HCT116 (cell line): Measurements from ENCODE around the gene RAB2B. TPM values are rescaled to one million over a fixed set of nuclear protein-coding genes. Genes with fewer than 3 reads are reported as not detected.

Experiments
- ATAC-seq: fragments of 200-7000 bp; cut with Tn5 transposase; 2 replicates; pipeline ENCODE4 v1.9.1; 2020; ENCODE audit warnings: mild to moderate bottlenecking, moderate library complexity
- BruUV-seq: library from RNA; stranded (reverse); fragments of 400-500 nt; replicated peaks from 2 replicates; lab custom pipeline; 2021; lab: Mats Ljungman, UMichigan
- CTCF ChIA-PET: fragments of 300-600 bp; sonication (Branson Sonifier 250); formaldehyde crosslinking; loops from one replicate; lab custom pipeline; 2021; ENCODE audit warnings: antibody characterized with exemption; lab: Charles Lee
- POLR2A ChIA-PET: fragments of 300-600, 350-600 bp; sonication (Branson Sonifier 250); formaldehyde crosslinking; loops from one replicate; lab custom pipeline; 2021; ENCODE audit warnings: antibody characterized with exemption; lab: Charles Lee
- RAD21 ChIA-PET, 2 experiments: fragments of 300-600 bp; sonication (Branson Sonifier 250); formaldehyde crosslinking; loops; one replicate each; lab custom pipeline; 2023; ENCODE audit warnings: low total read pairs in 2 of 2; ENCODE audit not compliant: uncharacterized antibody in 2 of 2, unreplicated experiment in 2 of 2, low non-redundant PET in 1 of 2; lab: Charles Lee
- DNase-seq: peaks from one replicate; pipeline ENCODE4 v3.0.0-alpha.2; 2010; ENCODE audit warnings: low read depth, low spot score
- H2AFZ ChIP-seq: fragments of 200-600 bp; shearing (Covaris generic), sonication (generic); 2 replicates; pipeline ENCODE4 v1.6.1; 2017; ENCODE audit warnings: low read depth, mixed run types, mixed read lengths, antibody characterized with exemption, low read length; ENCODE audit not compliant: poor library complexity, severe bottlenecking
- H3K27ac ChIP-seq: 2 replicates; pipeline ENCODE4 v1.5.1; 2012; ENCODE audit warnings: low read depth, low read length
- H3K27me3 ChIP-seq: fragments of 200-600 bp; sonication (generic); 2 replicates; pipeline ENCODE4 v1.6.1; 2016; ENCODE audit warnings: mixed run types, low read length, mixed read lengths; ENCODE audit not compliant: insufficient read depth
- H3K36me3 ChIP-seq, 2 experiments: fragments of 200-500 bp in 1 of 2; fragments of 200-600 bp in 1 of 2; sonication (Bioruptor generic) in 1 of 2; sonication (generic) in 1 of 2; 2 replicates each; pipeline versions ENCODE4 v1.5.1 to v1.6.1; 2014 to 2016; ENCODE audit warnings: low read length in 2 of 2, inconsistent platforms in 1 of 2, mixed read lengths in 1 of 2, mixed run types in 1 of 2; ENCODE audit not compliant: insufficient read depth in 2 of 2, control insufficient read depth in 1 of 2
- H3K4me1 ChIP-seq, 2 experiments: fragments of 200-600 bp in 1 of 2; sonication (generic) in 1 of 2; 2 replicates each; pipeline versions ENCODE4 v1.5.1 to v1.6.1; 2012 to 2017; ENCODE audit warnings: low read length in 2 of 2, inconsistent platforms in 1 of 2, mild to moderate bottlenecking in 1 of 2, mixed read lengths in 1 of 2, mixed run types in 1 of 2, moderate library complexity in 1 of 2; ENCODE audit not compliant: insufficient read depth in 2 of 2, control insufficient read depth in 1 of 2
- H3K4me2 ChIP-seq: fragments of 200-600 bp; sonication (generic); 2 replicates; pipeline ENCODE4 v1.6.1; 2017; ENCODE audit warnings: mixed run types, low read length, mixed read lengths
- H3K4me3 ChIP-seq, 2 experiments: fragments of 200-600 bp in 1 of 2; sonication (generic) in 1 of 2; replicated peaks in 1 of 2; 2 replicates each; pipeline ENCODE4 v1.5.1; 2011 to 2016; ENCODE audit warnings: low read length in 2 of 2, control low read depth in 1 of 2, low read depth in 1 of 2, mild to moderate bottlenecking in 1 of 2, mixed read lengths in 1 of 2, mixed run types in 1 of 2
- H3K79me2 ChIP-seq: fragments of 200-600 bp; sonication (generic); 2 replicates; pipeline ENCODE4 v1.6.1; 2017; ENCODE audit warnings: mild to moderate bottlenecking, mixed run types, low read length, moderate library complexity, mixed read lengths; ENCODE audit not compliant: insufficient read depth
- H3K9ac ChIP-seq: fragments of 200-600 bp; sonication (generic); 2 replicates; pipeline ENCODE4 v1.6.1; 2016; ENCODE audit warnings: low read length, mixed read lengths
- H3K9me2 ChIP-seq: fragments of 200-600 bp; sonication (generic), shearing (Covaris generic); 2 replicates; pipeline ENCODE4 v1.6.1; 2017; ENCODE audit warnings: mixed run types, mild to moderate bottlenecking, moderate library complexity; ENCODE audit not compliant: insufficient read depth
- H3K9me3 ChIP-seq, 2 experiments: fragments of 200-500 bp in 1 of 2; fragments of 200-600 bp in 1 of 2; sonication (Bioruptor generic) in 1 of 2; sonication (generic) in 1 of 2; 2 replicates each; pipeline ENCODE4 v1.6.1; 2014 to 2017; ENCODE audit warnings: low read length in 2 of 2, mixed read lengths in 2 of 2, inconsistent platforms in 1 of 2, low read depth in 1 of 2, mild to moderate bottlenecking in 1 of 2, mixed run types in 1 of 2, moderate library complexity in 1 of 2; ENCODE audit not compliant: control insufficient read depth in 1 of 2, insufficient read depth in 1 of 2
- H4K20me1 ChIP-seq: fragments of 200-600 bp; sonication (generic), shearing (Covaris generic); 2 replicates; pipeline ENCODE4 v1.6.1; 2017; ENCODE audit warnings: mixed run types, mild to moderate bottlenecking, moderate library complexity; ENCODE audit not compliant: insufficient read depth
- CEBPB ChIP-seq: IDR thresholded peaks from 2 replicates; pipeline ENCODE4 v1.6.1; 2012; ENCODE audit warnings: low read depth
- ELF1 ChIP-seq: IDR thresholded peaks from 2 replicates; pipeline ENCODE4 v1.6.1; 2012; ENCODE audit warnings: low read depth, borderline replicate concordance
- EZH2 ChIP-seq: fragments of 200-600 bp; sonication (generic); IDR thresholded peaks from 2 replicates; pipeline ENCODE4 v1.6.1; 2017; ENCODE audit warnings: antibody characterized with exemption, mixed run types
- EZH2phosphoT487 ChIP-seq: fragments of 200-600 bp; IDR thresholded peaks from 2 replicates; pipeline ENCODE4 v1.6.1; 2018; ENCODE audit warnings: antibody characterized with exemption, borderline replicate concordance
- JUND ChIP-seq: IDR thresholded peaks from 2 replicates; pipeline ENCODE4 v1.6.1; 2012
- RAD21 ChIP-seq: IDR thresholded peaks from 2 replicates; pipeline ENCODE4 v1.6.1; 2012; ENCODE audit warnings: low read depth, mild to moderate bottlenecking
- SIN3A ChIP-seq: IDR thresholded peaks from 2 replicates; pipeline ENCODE4 v1.6.1; 2012; ENCODE audit warnings: low read depth
- SP1 ChIP-seq: IDR thresholded peaks from 2 replicates; pipeline ENCODE4 v1.6.1; 2012; ENCODE audit warnings: low read depth
- SRF ChIP-seq: IDR thresholded peaks from 2 replicates; pipeline ENCODE4 v1.6.1; 2012; ENCODE audit warnings: low read depth
- YY1 ChIP-seq: IDR thresholded peaks from 2 replicates; pipeline ENCODE4 v1.6.1; 2011; ENCODE audit warnings: low read length, low read depth, moderate library complexity, mild to moderate bottlenecking; ENCODE audit not compliant: insufficient replicate concordance; ENCODE audit errors: extremely low read depth
- ZNF274 ChIP-seq: fragments of 200-500 bp; sonication (Bioruptor generic); IDR thresholded peaks from 2 replicates; pipeline ENCODE4 v1.6.1; 2014; ENCODE audit warnings: mild to moderate bottlenecking, low read depth, low read length, inconsistent platforms
- intact Hi-C: fragments of 100-400 bp; cut with micrococcal nuclease; formaldehyde crosslinking; loops from 2 replicates; pipeline ENCODE4 v1.10.0; 2022
- total RNA-seq: library from RNA; stranded (reverse); gene quantifications from one replicate; pipeline ENCODE4 v1.2.1, GENCODE V29; 2021; ENCODE audit not compliant: unreplicated experiment
- TF ChIP-seq, protein P1 (sequence below): IDR thresholded peaks from 2 replicates; pipeline ENCODE4 v1.6.1; 2011; ENCODE audit warnings: mild to moderate bottlenecking, low read length, moderate library complexity; ENCODE audit not compliant: insufficient replicate concordance; ENCODE audit errors: extremely low read depth
- TF ChIP-seq, protein P2 (sequence below): IDR thresholded peaks from 2 replicates; pipeline ENCODE4 v1.6.1; 2012
- TF ChIP-seq, protein P3 (sequence below), 3 experiments: fragments of 200-600 bp in 1 of 3; sonication (generic) in 1 of 3; IDR thresholded peaks in 2 of 3; conservative IDR thresholded peaks in 1 of 3; 2 replicates each; pipeline ENCODE4 v1.5.1; 2012 to 2017; ENCODE audit warnings: low read depth in 2 of 3, low read length in 2 of 3, antibody characterized with exemption in 1 of 3, borderline replicate concordance in 1 of 3, control low read depth in 1 of 3, mild to moderate bottlenecking in 1 of 3, mixed read lengths in 1 of 3, mixed run types in 1 of 3, moderate library complexity in 1 of 3; ENCODE audit not compliant: insufficient read depth in 1 of 3
- TF ChIP-seq, protein P4 (sequence below): IDR thresholded peaks from 2 replicates; pipeline ENCODE4 v1.6.1; 2012
- TF ChIP-seq, protein P5 (sequence below): IDR thresholded peaks from 2 replicates; pipeline ENCODE4 v1.6.1; 2012; ENCODE audit warnings: low read depth

RAB2B gene
- total RNA-seq, 1 experiment from 2014 or later: 24.3 TPM

DNA sequence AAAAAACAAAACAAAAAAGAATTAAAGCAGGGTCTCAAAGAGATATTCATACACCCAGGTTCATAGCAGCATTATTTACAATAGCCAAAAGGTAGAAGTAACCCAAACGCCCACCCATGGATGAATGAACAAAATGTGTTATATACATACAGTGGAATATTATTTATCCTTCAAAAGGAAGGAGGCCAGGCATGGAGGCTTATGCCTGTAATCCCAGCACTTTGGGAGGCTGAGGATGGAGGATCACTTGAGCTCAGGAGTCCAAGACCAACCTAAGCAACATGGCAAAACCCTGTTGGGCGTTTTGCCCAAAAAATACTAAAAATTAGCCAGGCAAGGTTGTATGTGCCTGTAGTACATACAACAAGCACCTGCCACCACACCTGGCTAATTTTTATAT is 29.8 kb upstream of the RAB2B start:
- Histone ChIP-seq H3K4me3 (no peak overlapping the region), H2AFZ (no peak overlapping the region), H3K9me2 (no peaks in the 10 kb centered on the region), H3K36me3 (peaks cover 17 to 26% of the 10 kb centered on the region in 2 experiments; a peak in 3 of 4 replicates), H3K9me3 (no peaks in the 10 kb centered on the region), H3K27ac (no peak overlapping the region), H3K9ac (no peak overlapping the region), H3K79me2 (peaks cover 94% of the 10 kb centered on the region), H3K4me2 (no peak overlapping the region), H4K20me1 (peaks cover 6% of the 10 kb centered on the region; the same call in 1 of the 2 replicates), H3K4me1 (peaks cover 8 to 10% of the 10 kb centered on the region in 2 experiments; a peak in 3 of 4 replicates), H3K27me3 (no peaks in the 10 kb centered on the region)
- CTCF ChIA-PET: no interaction called here
- POLR2A ChIA-PET: no interaction called here
- BruUV-seq: no TSS peak
- TF ChIP-seq, protein P1, sequence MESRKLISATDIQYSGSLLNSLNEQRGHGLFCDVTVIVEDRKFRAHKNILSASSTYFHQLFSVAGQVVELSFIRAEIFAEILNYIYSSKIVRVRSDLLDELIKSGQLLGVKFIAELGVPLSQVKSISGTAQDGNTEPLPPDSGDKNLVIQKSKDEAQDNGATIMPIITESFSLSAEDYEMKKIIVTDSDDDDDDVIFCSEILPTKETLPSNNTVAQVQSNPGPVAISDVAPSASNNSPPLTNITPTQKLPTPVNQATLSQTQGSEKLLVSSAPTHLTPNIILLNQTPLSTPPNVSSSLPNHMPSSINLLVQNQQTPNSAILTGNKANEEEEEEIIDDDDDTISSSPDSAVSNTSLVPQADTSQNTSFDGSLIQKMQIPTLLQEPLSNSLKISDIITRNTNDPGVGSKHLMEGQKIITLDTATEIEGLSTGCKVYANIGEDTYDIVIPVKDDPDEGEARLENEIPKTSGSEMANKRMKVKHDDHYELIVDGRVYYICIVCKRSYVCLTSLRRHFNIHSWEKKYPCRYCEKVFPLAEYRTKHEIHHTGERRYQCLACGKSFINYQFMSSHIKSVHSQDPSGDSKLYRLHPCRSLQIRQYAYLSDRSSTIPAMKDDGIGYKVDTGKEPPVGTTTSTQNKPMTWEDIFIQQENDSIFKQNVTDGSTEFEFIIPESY: no peak
- TF ChIP-seq, protein P2, sequence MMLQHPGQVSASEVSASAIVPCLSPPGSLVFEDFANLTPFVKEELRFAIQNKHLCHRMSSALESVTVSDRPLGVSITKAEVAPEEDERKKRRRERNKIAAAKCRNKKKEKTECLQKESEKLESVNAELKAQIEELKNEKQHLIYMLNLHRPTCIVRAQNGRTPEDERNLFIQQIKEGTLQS: no peak
- TF ChIP-seq ZNF274 (no peak), JUND (no peak), SRF (no peak), EZH2 (no peak), SP1 (no peak), YY1 (no peak), EZH2phosphoT487 (no peak), CEBPB (no peak), RAD21 (no peak), SIN3A (no peak), ELF1 (no peak)
- TF ChIP-seq, protein P3, sequence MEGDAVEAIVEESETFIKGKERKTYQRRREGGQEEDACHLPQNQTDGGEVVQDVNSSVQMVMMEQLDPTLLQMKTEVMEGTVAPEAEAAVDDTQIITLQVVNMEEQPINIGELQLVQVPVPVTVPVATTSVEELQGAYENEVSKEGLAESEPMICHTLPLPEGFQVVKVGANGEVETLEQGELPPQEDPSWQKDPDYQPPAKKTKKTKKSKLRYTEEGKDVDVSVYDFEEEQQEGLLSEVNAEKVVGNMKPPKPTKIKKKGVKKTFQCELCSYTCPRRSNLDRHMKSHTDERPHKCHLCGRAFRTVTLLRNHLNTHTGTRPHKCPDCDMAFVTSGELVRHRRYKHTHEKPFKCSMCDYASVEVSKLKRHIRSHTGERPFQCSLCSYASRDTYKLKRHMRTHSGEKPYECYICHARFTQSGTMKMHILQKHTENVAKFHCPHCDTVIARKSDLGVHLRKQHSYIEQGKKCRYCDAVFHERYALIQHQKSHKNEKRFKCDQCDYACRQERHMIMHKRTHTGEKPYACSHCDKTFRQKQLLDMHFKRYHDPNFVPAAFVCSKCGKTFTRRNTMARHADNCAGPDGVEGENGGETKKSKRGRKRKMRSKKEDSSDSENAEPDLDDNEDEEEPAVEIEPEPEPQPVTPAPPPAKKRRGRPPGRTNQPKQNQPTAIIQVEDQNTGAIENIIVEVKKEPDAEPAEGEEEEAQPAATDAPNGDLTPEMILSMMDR (IDR thresholded peaks at IDR 0.05 in 2 of 3, conservative IDR thresholded peaks at IDR 0.05 in 1 of 3; ENCODE audit: borderline replicate concordance in 1 of 3, insufficient read depth in 1 of 3, low read depth in 2 of 3, low read length in 2 of 3): no peak
- TF ChIP-seq, protein P4, sequence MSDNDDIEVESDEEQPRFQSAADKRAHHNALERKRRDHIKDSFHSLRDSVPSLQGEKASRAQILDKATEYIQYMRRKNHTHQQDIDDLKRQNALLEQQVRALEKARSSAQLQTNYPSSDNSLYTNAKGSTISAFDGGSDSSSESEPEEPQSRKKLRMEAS: no peak
- TF ChIP-seq, protein P5, sequence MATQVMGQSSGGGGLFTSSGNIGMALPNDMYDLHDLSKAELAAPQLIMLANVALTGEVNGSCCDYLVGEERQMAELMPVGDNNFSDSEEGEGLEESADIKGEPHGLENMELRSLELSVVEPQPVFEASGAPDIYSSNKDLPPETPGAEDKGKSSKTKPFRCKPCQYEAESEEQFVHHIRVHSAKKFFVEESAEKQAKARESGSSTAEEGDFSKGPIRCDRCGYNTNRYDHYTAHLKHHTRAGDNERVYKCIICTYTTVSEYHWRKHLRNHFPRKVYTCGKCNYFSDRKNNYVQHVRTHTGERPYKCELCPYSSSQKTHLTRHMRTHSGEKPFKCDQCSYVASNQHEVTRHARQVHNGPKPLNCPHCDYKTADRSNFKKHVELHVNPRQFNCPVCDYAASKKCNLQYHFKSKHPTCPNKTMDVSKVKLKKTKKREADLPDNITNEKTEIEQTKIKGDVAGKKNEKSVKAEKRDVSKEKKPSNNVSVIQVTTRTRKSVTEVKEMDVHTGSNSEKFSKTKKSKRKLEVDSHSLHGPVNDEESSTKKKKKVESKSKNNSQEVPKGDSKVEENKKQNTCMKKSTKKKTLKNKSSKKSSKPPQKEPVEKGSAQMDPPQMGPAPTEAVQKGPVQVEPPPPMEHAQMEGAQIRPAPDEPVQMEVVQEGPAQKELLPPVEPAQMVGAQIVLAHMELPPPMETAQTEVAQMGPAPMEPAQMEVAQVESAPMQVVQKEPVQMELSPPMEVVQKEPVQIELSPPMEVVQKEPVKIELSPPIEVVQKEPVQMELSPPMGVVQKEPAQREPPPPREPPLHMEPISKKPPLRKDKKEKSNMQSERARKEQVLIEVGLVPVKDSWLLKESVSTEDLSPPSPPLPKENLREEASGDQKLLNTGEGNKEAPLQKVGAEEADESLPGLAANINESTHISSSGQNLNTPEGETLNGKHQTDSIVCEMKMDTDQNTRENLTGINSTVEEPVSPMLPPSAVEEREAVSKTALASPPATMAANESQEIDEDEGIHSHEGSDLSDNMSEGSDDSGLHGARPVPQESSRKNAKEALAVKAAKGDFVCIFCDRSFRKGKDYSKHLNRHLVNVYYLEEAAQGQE: no peak
- ATAC-seq (no peak), DNase-seq (no peak)
- intact Hi-C loops: no loop called here
- RAD21 ChIA-PET: no interaction called here
